HG02610 (cell line): ENCODE measurements around the gene FRG1.
"Not testable (repeated sequence)": the region's sequence is repeated elsewhere in the genome, so short reads cannot be mapped to it uniquely, and the experiment has no call there.

Experiments
- ATAC-seq: cut with Tn5 transposase; IDR thresholded peaks from one replicate; pipeline ENCODE4 v1.9.1; 2021; ENCODE audit warnings: mild to moderate bottlenecking, moderate library complexity; ENCODE audit not compliant: unreplicated experiment

The FRG1 gene

DNA sequence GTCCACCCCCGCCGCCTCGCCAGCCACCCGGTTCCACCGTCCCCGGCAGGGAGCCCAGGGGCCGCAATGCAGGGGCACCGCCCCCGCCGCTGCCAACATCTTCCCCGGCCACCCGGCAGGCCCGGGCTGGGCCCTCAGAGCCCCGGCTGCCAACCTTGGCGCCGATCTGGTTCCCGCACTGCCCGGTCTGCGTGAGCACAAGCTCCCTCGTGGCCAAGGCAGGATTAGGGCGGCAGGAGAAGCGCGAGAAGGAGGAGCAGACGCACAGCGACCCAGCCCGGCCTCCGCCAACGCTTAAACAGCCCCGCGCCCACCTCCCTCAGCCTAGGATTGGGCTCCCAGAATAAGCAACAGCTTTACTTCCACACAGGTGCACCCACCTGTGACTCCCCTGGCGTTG, 44.0 kb downstream of the FRG1 start:
- ATAC-seq = not testable (repeated sequence)

- not testable (repeated sequence) for ATAC-seq
Measured at GRCh38 chr4:189985651-189986243, 45.1 kb downstream of the FRG1 start.

DNA sequence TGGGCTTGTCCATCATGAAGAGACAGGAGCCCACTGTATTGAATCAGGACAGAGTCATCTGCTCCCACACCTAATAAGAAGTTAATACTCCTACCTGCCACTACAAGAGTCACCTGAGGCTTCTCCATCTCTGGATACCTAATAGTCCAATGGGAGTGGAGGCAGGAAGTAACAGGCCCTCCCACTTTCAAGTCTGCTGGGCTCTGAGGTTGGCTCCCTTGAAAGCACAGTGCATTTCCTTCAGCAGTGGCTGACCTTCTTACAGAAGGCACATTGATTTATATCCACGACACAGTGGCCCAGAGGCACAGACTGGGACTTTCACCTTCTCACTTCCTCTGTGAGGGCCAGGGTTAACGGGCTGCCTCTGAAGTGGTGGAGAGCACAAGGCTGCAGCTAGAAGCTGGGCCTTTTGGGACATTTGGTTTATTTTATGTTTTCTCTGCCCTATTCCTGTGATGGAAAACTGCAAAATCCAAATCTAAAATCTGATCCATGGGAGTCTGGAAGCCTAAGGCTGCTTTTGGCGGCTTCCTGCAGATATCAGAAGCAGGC, 48.3 kb downstream of the FRG1 start:
- ATAC-seq = no peak

DNA sequence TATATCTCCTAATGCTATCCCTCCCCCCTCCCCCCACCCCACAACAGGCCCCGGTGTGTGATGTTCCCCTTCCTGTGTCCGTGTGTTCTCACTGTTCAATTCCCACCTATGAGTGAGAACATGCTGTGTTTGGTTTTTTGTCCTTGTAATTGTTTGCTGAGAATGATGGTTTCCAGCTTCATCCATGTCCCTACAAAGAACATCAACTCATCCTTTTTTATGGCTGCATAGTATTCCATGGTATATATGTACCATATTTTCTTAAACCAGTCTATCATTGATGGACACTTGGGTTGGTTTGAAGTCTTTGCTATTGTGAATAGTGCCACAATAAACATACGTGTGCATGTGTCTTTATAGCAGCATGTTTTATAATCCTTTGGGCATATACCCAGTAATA, 49.3 kb downstream of the FRG1 start:
- not testable (repeated sequence) for ATAC-seq
